DOHH2 (cell line): ENCODE measurements around the gene TDRKH.

Experiments used
- CTCF ChIP-seq: fragments of 200-600 bp; sonication (generic); IDR thresholded peaks from one replicate; pipeline ENCODE4 v1.5.1; 2014; ENCODE audit warnings: antibody characterized with exemption, mild to moderate bottlenecking, low read depth, low read length; ENCODE audit not compliant: poor library complexity, severe bottlenecking
- EZH2phosphoT487 ChIP-seq: fragments of 200-600 bp; sonication (generic); IDR thresholded peaks from 2 replicates; pipeline ENCODE4 v1.6.1; 2017; ENCODE audit warnings: borderline replicate concordance, mild to moderate bottlenecking, antibody characterized with exemption, low read length, moderate library complexity, mixed read lengths

GRCh38 chr1:151787689-151788088 lies 2.6 kb downstream of the TDRKH start:
- no peak for TF ChIP-seq CTCF
- no peak for TF ChIP-seq EZH2phosphoT487
